Neural cell (in vitro differentiated cells): ENCODE measurements around the gene MOGAT2.

Experiments used
- CTCF ChIP-seq: fragments of 450-650 bp; IDR thresholded peaks from 2 replicates; pipeline ENCODE4 v1.5.1; 2014; ENCODE audit warnings: antibody characterized with exemption, mild to moderate bottlenecking, moderate library complexity; ENCODE audit not compliant: poor library complexity, severe bottlenecking
- EP300 ChIP-seq: fragments of 450-650 bp; conservative IDR thresholded peaks from 2 replicates; pipeline ENCODE4 v1.6.1; 2014; ENCODE audit warnings: antibody characterized with exemption, mild to moderate bottlenecking, moderate library complexity; ENCODE audit not compliant: poor library complexity, severe bottlenecking
- REST ChIP-seq: IDR thresholded peaks from 2 replicates; pipeline ENCODE4 v1.6.1; 2012; ENCODE audit warnings: borderline replicate concordance

GRCh38 chr11:75703695-75704237 is 13.9 kb upstream of the MOGAT2 start:
- TF ChIP-seq CTCF (no peak), REST (no peak), EP300 (no peak)
